Suprapubic skin (tissue), 4 donors: ENCODE results near the gene KRT4.

ENCODE experiments used
- CTCF ChIP-seq, 2 donors: fragments of 200-600 bp in 1 of 2; fragments of 450-650 bp in 1 of 2; sonication (generic) in 1 of 2; IDR thresholded peaks; one replicate each; pipeline ENCODE4 v1.5.1; 2016 to 2019; ENCODE audit warnings: antibody characterized with exemption in 2 of 2, mild to moderate bottlenecking in 1 of 2, moderate library complexity in 1 of 2
- EP300 ChIP-seq: sonication (generic); formaldehyde crosslinking; IDR thresholded peaks from one replicate; pipeline ENCODE4 v1.6.1; 2017; ENCODE audit warnings: antibody characterized with exemption
- POLR2A ChIP-seq, 2 donors: fragments of 450-650 bp; IDR thresholded peaks; one replicate each; pipeline ENCODE4 v1.6.1; 2017; ENCODE audit warnings: antibody characterized with exemption in 2 of 2, mild to moderate bottlenecking in 2 of 2, moderate library complexity in 2 of 2
- POLR2AphosphoS5 ChIP-seq, 3 donors: sonication (generic); formaldehyde crosslinking; IDR thresholded peaks; one replicate each; pipeline ENCODE4 v1.6.1; 2017; ENCODE audit warnings: antibody characterized with exemption in 3 of 3

- TF ChIP-seq CTCF (IDR thresholded peaks at IDR 0.05) (no peak), POLR2A (IDR thresholded peaks at IDR 0.05) (no peak), POLR2AphosphoS5 (IDR thresholded peaks at IDR 0.05) (no peak), EP300 (no peak)
Measured at GRCh38 chr12:52833922-52834726, 20.2 kb upstream of the KRT4 start, which contains the start of gene KRT79.
